Activated CD8-positive, alpha-beta memory T cell treated with anti-CD3 and anti-CD28 coated beads for 24 hours (primary cell): ENCODE measurements around the gene REG1B.

Experiments used
- DNase-seq: peaks from one replicate; pipeline ENCODE4 v3.0.0-alpha.2; 2020

Gene REG1B

DNA sequence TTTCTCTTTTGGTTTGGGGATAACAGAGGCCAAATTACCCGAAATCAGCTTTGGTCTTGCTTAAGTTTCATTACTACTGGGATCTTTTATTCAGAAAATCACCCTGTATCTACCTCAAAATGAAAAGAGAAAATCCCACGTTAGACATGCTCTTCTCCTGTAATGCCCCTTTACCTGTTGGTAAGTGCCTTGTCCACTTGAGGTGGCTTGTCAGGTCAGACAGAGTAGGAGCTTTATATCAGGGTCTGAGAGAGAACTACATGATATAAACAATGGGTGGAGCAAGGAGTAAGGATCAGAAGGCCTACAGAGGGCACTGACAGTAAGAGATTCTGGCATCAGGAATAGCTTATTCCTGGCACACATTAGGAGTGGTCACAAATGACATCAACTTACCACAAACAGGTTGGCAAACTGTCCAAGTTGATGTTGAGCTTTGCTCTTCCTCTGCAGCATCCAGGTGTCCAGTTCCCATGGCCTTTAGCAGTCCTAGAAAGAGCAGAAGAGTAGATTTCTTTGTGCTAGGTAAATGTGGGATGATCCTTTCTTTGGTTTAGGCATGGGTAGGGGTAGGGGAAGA is at the start of gene REG1B:
TSS of gene REG1B (minus strand) at position 209 of the 580 bp plus-strand sequence. CDS start 381 bp downstream, outside the sequence.
- DNase-seq = no peak

DNA sequence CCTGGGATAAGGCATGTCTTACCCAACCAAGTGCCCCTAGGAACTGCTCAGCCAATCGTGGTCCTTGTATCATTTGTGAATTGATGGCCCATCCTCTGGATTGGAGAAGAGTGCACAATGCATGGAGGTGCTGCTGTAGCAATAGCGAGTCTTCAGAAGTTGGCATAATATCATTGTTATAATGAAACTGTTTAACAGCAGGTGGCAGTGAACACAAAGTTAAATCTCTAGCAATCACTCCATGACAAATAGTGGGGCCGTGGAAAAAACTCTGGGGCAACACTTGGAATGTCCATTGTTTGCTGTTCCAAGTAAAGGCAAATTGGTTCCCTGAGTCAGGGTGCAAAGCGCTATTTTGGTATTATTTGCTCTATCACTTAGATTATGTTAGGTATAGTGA is 43.9 kb upstream of the REG1B start:
- DNase-seq = no peak

DNA sequence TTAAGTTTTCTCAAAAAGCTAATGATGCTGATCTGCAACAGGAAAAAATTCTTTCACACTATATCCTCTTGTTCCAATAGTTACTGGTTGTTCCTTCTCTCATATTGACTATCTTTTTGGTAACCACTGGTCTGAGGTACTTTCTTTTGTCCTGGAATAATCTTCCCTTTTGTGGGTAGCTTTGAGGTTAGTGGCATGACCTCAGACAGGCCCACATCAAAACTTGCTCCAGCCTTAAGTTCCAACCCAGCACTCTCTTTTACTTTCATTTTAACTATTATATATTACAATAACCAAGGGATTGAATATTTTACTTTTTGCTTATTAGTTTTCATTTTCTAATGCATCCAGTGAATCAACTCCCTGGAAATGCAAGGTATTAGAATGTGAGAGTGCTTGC is 42.0 kb upstream of the REG1B start:
- no peak for DNase-seq

GRCh38 chr2:79129260-79129659 is 41.5 kb upstream of the REG1B start:
- DNase-seq = no peak

DNA sequence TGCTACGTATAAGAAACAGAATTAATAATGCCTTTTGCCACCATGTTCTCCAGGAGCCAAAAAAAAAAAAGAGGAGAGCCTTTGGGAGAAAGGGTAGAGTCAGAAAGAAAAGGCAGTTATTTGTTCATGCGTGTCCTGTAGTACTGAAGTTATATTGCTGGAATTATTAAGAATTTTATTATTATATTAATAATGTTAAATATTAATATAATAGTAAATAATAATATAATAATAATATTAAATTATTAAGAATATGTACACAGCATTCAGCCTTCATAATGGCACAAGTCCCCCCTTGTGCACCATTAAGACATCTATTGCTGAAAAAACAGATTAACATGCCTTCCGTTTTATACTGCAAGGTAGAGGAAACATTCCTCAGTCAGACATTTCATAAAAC is 40.6 kb upstream of the REG1B start:
- DNase-seq = no peak

DNA sequence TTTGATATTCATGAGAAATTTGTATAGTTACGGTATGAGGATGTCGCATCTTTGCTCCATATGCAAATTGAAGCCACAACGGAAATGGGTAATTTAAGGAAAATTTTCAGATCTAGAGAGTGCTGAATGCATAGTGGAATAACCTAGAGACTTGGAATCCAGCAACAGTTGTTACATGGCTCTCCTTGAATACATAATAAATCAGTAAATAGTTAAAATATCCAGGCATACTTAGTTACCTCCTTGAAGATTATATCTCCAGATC is 37.9 kb upstream of the REG1B start:
- no peak for DNase-seq

DNA sequence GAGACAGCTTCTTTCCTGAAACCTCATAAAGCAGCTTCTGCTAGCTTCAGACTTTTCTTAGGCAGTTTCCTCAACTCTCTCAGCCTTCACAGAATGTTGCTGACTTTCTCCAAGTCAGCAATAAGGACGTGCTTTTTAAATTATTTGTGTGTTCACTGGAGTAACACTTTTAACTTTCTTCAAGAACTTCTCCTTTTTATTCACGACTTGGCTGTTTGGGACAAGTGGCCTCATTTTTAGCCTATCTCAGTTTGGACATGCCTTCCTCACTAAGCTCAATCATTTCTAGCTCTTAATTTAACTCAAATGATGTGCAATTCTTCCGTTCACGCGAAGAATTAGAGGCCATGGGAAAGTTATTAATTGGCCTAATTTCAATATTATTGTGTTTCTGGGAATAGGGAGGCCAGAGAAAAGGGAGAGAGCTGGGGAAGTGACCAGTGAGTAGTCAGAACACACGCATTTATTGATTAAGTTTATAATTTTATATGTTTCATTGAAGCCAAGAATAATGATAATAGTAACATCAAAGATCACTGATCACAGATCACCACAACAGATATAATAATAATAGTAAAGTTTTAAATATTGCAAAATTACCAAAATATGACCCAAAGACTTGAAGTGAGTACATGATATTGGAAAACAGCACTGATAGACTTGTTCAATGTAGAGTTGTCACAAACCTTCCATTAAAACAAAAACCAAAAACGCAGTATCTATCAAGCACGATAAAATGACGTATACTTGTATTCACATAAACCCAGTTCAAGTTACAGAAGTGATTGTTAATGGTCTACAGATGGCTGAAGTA is 37.3 kb upstream of the REG1B start:
- DNase-seq = no peak

DNA sequence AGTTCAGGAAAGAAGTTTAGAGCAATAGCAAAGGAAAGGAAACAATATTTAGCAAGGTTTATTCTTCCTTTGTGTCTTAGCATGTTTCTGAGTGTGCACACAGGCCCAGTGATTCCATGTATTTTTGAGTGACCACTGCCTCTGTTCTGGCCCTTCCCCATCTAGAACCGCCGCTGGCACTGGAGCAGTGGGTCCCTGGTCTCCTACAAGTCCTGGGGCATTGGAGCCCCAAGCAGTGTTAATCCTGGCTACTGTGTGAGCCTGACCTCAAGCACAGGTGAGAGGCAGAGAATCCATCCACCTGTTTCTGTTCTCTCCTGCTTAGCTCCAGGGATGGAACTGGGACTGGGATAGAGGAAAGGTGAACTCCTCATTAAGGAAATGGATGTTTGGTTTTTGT is 34.9 kb upstream of the REG1B start:
- DNase-seq = no peak

GRCh38 chr2:79120194-79120713 is 32.5 kb upstream of the REG1B start, which contains the start of gene REG1A:
REG1A (plus strand) TSS chr2:79120488; CDS start chr2:79120862, 374 bp downstream.
- no peak for DNase-seq

DNA sequence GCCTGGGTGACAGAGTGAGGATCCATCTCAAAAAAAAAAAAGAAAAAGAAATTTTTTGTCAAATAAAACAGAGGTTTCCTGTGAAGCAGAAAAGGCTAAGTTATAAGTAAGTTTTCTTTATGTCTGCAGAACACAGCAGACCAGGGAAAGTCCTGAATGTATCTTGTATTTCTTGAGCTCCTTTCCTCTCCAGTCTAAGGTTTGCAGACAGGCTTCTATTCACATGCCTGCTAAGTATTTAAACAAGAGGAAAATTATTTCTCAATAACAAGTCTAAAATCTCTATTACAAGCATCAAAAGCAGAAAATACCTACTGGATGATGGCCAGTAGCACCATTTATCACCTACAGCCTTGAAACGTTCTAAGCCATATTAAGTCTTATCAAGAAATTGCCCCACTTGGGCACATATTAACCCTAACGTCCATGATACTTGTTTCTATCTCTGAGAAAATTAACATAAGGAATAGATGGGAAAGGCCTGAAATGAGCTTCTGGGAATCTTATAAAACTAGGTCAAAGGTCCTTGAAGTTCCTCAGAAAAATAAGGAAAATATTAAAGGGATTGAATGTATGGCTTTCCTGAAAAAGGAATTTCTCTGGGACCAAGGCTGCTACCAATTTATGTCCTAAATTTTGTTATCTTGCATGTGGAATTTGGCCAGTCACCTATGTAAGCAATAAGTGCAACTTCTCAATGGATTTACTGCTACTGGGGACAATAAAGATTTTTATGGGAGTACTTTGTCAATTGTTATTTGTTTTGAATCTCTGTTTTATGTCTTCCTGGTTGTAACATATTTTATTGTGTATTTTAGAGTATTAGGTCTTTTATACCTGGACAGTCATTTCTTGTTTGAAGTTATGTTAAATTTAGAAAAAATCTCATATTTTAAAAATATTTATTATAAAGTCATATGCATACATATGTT is 29.5 kb upstream of the REG1B start:
- no peak for DNase-seq

DNA sequence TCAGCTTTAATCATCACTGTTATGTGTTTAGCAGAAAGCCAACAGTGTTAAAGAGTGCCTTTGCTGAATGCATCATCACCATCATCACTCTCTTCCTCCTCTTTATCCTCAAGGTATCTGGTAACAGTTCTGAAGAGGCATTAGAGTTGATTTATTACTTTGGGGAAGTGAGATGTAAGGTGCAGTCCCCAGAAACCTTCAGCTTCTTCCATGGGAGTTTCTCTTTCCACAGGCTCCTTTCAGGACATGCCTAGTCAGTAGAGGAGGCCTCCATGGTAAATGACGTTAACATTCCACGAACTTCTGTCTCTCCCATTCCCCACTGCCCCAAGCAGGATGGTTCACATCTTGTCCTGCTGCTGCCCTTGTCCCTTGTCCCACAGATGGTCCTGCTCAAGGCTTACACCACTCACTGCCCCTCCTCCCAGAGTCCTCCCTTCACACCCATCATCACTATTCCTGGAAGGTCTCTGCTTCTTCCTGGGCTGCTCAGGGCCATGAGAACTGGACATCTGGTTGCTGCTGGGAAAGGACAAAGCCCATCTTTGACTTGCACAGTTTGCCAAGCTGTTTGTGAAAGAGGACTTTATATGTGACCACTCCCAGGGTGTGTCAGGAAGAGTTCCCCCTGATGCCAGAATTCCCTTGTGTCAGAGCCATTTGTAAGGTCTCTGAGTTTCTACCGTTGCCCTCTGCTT is 27.2 kb upstream of the REG1B start:
- DNase-seq = no peak

DNA sequence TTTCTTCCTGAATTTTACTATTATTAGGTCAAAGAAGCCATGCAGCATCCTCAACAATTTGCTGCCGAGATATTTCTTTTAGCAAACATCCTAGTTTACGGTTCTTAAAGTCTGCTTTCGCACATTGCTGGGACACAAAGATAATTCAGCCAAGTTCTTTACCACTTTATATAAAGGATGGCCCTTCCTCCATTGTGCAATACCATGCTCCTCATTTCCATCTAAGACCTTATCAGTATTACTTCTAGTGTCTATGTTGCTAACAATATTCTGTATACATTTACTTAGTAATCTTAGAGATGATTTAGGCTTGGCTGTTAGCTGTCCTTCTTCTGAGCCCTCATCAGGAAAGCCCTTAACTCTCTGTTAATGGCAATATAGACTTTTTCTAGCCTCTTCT is 24.5 kb upstream of the REG1B start:
- DNase-seq = no peak

DNA sequence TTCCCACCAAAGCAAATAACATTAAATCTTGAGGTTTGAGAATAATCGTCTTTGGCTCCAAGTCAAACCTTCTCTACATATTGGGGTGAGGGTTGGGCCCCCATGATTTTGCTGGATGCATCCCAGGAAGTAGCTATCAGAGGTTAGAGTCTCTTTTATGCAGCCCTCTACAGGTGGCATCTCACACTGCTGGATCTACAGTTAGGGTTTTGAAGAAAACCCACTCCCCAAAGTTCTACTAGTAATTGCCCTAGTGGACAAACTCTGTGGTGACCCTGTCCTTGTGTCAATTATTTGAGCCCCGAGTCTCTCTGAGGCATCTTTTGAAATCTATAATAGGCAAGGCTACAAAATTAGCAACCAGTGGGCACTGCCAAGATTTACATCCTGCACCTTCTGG is 17.5 kb upstream of the REG1B start:
- no peak for DNase-seq

DNA sequence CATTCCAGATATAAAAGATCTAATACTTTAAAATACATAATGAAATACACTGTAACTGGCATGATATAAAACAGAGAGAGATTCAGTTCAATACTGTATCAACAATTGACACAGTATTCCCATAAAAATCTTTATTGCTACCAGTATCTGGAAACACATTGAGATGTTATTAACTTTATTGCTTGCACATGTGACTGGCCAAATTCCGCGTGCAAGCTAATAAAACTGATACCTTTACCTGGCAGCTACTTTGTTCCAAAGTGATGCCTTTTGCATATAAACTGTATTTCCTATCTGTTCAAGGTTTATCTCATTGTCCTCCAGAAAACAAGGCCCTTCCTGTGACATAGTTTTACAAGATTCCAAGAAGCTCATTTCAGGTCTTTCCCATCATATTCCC is 15.4 kb upstream of the REG1B start:
- no peak for DNase-seq

DNA sequence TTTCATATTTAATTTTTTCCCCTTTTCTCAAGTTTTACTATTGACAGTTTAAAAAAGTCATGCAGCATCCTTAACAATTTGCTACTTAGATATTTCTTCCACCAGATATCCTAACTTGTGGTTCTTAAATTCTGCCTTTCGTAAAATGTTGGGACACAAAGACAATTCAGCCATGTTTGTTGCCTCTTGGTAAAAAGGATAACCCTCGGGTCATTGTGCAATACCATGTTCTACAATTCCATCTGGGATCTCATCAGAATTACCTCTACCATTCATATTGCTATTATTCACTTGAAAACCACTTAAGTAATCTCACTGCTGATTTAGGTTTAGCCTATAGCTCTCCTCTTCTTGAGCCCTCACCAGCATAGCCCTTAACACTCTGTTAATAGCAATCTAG is 13.2 kb upstream of the REG1B start:
- DNase-seq = no peak

GRCh38 chr2:79100285-79100684 is 12.5 kb upstream of the REG1B start:
- DNase-seq = no peak

GRCh38 chr2:79099140-79099686 is 11.4 kb upstream of the REG1B start:
- DNase-seq = no peak

DNA sequence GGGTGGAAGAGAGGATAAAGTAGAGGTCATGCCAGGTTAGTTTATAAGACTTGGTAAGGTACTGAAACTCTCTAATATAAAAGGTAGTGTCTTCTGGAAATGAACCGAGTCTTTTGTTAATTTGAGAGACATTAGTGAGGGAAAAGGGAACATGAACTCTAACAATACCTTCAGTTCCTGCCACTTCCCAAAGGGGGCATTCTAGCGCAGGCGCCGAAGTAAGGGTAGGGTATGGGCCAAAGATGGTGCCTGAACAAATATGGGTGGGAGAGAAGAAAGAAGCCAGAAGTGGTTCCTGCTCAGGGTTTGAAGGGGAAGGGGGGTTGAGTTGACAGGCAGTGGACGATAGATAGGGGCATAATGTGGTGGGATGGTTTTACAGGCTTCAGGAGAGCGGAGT is 10.1 kb upstream of the REG1B start:
- no peak for DNase-seq

DNA sequence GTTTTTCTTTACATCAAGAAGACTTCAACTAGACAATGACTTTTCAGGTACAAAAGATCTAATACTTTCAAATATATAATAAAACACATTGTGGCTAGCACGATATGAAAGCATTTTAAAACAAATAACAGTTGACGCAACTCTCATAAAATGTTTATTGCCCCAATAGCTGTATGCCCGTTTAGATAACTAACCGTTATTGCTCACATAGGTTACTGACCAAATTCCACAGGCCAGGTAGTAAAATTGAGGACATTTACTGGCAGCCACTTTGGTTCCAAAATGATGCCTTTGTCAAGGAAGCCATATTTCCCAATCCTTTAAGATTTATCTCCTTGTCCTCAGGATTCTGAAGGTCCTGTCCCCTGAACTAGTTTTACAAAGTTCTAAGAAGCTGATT is 2.9 kb upstream of the REG1B start:
- DNase-seq = no peak

- DNase-seq = no peak
These were observed 1.5 kb downstream of the REG1B start for GRCh38 chr2:79086255-79086654.

- DNase-seq = no peak
These were observed 2.4 kb downstream of the REG1B start for GRCh38 chr2:79085382-79085781.

- DNase-seq = no peak
These were observed 3.2 kb downstream of the REG1B start for GRCh38 chr2:79084495-79085135.
